Activated T-cell treated with anti-CD3 and anti-CD28 coated beads, Interleukin-2, amount 50 U/mL, for 4 hours (primary cell): ENCODE measurements around the gene GIN1. TPM values are rescaled to one million over a fixed set of nuclear protein-coding genes. Genes with fewer than 3 reads are reported as not detected.
A peak's percentile ranks its signal among the peaks of the same experiment; 100 is the strongest.
"Not testable (repeated sequence)": the region's sequence is repeated elsewhere in the genome, so short reads cannot be mapped to it uniquely, and the experiment has no call there.

Experiments
- ATAC-seq, 2 donors: fragments of 200-7000 bp; cut with Tn5 transposase; one replicate each; pipeline ENCODE4 v1.10.0; 2021
- DNase-seq: peaks from one replicate; pipeline ENCODE4 v3.0.0-alpha.2; 2020
- H3K27me3 Mint-ChIP-seq: one replicate; pipeline ENCODE4 v1.8.0; 2021; ENCODE audit warnings: low read depth, mixed read lengths
- H3K36me3 Mint-ChIP-seq: one replicate; pipeline ENCODE4 v1.8.0; 2022; ENCODE audit warnings: mixed read lengths; ENCODE audit not compliant: insufficient read depth
- H3K4me1 Mint-ChIP-seq: one replicate; pipeline ENCODE4 v1.8.0; 2021; ENCODE audit warnings: low read depth, mixed read lengths
- H3K4me3 Mint-ChIP-seq: one replicate; pipeline ENCODE4 v1.8.0; 2021; ENCODE audit warnings: mild to moderate bottlenecking, moderate library complexity, mixed read lengths
- H3K9me3 Mint-ChIP-seq: one replicate; pipeline ENCODE4 v1.8.0; 2021; ENCODE audit warnings: mixed read lengths
- total RNA-seq, 3 donors: library from RNA; stranded (reverse); gene quantifications; one replicate each; pipeline ENCODE4 v1.2.1, GENCODE V29; 2021

Gene GIN1
- total RNA-seq = 1 to 10 TPM; 5.8 to 7.8 (median 6.1) TPM

GRCh38 chr5:103119765-103120606 is at the start of gene GIN1, which contains the start of gene PPIP5K2:
GIN1 (minus strand) TSS chr5:103120138; CDS start chr5:103108707, 11,431 bp downstream.
PPIP5K2 (plus strand) TSS chr5:103120301; CDS start chr5:103129590, 9,289 bp downstream.
- Mint-ChIP-seq H3K4me1 (peaks cover 46% of the 10 kb centered on the region), H3K9me3 (no peaks in the 10 kb centered on the region), H3K4me3 (peak within 1 kb of the TSS; percentile 98), H3K36me3 (peaks cover 4% of the 10 kb centered on the region), H3K27me3 (no peaks in the 10 kb centered on the region)
- DNase-seq (peak; percentile 96), ATAC-seq (peak; percentile 92 to 94)

- ATAC-seq (no peak), DNase-seq (no peak)
- H3K4me3 Mint-ChIP-seq = no peak overlapping the region
- peaks cover 29% of the 10 kb centered on the region for H3K36me3 Mint-ChIP-seq
- no peaks in the 10 kb centered on the region for H3K9me3 Mint-ChIP-seq
- no peaks in the 10 kb centered on the region for H3K27me3 Mint-ChIP-seq
- no peaks in the 10 kb centered on the region for H3K4me1 Mint-ChIP-seq
These were observed 46.8 kb upstream of the GIN1 start for GRCh38 chr5:103166706-103167105.

- no peak for ATAC-seq
- Mint-ChIP-seq H3K36me3 (peaks cover 18% of the 10 kb centered on the region), H3K9me3 (no peaks in the 10 kb centered on the region), H3K27me3 (no peaks in the 10 kb centered on the region), H3K4me1 (no peaks in the 10 kb centered on the region), H3K4me3 (no peak overlapping the region)
- DNase-seq = no peak
These were observed 31.2 kb upstream of the GIN1 start for GRCh38 chr5:103151156-103151555.

- Mint-ChIP-seq H3K9me3 (no peaks in the 10 kb centered on the region), H3K4me1 (no peaks in the 10 kb centered on the region)
- ATAC-seq = no peak
These were observed 28.3 kb upstream of the GIN1 start for GRCh38 chr5:103148213-103148612.

GRCh38 chr5:103145196-103145595 is 25.3 kb upstream of the GIN1 start:
- no peak overlapping the region for H3K4me3 Mint-ChIP-seq
- no peaks in the 10 kb centered on the region for H3K27me3 Mint-ChIP-seq
- DNase-seq = no peak
- no peaks in the 10 kb centered on the region for H3K9me3 Mint-ChIP-seq
- peaks cover 11% of the 10 kb centered on the region for H3K36me3 Mint-ChIP-seq
- ATAC-seq = no peak
- H3K4me1 Mint-ChIP-seq = no peaks in the 10 kb centered on the region

More at GRCh38 chr5:103148213-103148612, 28.3 kb upstream of the GIN1 start:
- DNase-seq = no peak
- H3K36me3 Mint-ChIP-seq = peaks cover 15% of the 10 kb centered on the region
- no peak overlapping the region for H3K4me3 Mint-ChIP-seq
- H3K27me3 Mint-ChIP-seq = no peaks in the 10 kb centered on the region

- not testable (repeated sequence) for H3K9me3 Mint-ChIP-seq, ATAC-seq, H3K4me3 Mint-ChIP-seq, H3K4me1 Mint-ChIP-seq, DNase-seq, H3K27me3 Mint-ChIP-seq
- peaks cover 16% of the 10 kb centered on the region for H3K36me3 Mint-ChIP-seq
These were observed 22.2 kb upstream of the GIN1 start for GRCh38 chr5:103142132-103142531.

GRCh38 chr5:103139264-103139865 is 19.4 kb upstream of the GIN1 start:
- ATAC-seq (peak; percentile 87 to 90), DNase-seq (peak; percentile 80)
- H3K9me3 Mint-ChIP-seq = no peaks in the 10 kb centered on the region
- no peaks in the 10 kb centered on the region for H3K27me3 Mint-ChIP-seq
- peaks cover 14% of the 10 kb centered on the region for H3K36me3 Mint-ChIP-seq
- H3K4me3 Mint-ChIP-seq = no peak overlapping the region
- peaks cover 5% of the 10 kb centered on the region for H3K4me1 Mint-ChIP-seq

GRCh38 chr5:103138202-103138690 is 18.3 kb upstream of the GIN1 start:
- Mint-ChIP-seq H3K9me3 (no peaks in the 10 kb centered on the region), H3K36me3 (peaks cover 14% of the 10 kb centered on the region), H3K27me3 (no peaks in the 10 kb centered on the region), H3K4me3 (no peak overlapping the region), H3K4me1 (peaks cover 9% of the 10 kb centered on the region)
- ATAC-seq = no peak
- no peak for DNase-seq

GRCh38 chr5:103135461-103135860 is 15.5 kb upstream of the GIN1 start:
- H3K36me3 Mint-ChIP-seq = peaks cover 19% of the 10 kb centered on the region
- ATAC-seq (no peak), DNase-seq (no peak)
- H3K4me3 Mint-ChIP-seq = no peak overlapping the region
- H3K4me1 Mint-ChIP-seq = peaks cover 23% of the 10 kb centered on the region
- no peaks in the 10 kb centered on the region for H3K27me3 Mint-ChIP-seq
- no peaks in the 10 kb centered on the region for H3K9me3 Mint-ChIP-seq

GRCh38 chr5:103133231-103133630 is 13.3 kb upstream of the GIN1 start:
- no peak overlapping the region for H3K4me3 Mint-ChIP-seq
- ATAC-seq = no peak
- H3K36me3 Mint-ChIP-seq = peaks cover 10% of the 10 kb centered on the region
- no peaks in the 10 kb centered on the region for H3K27me3 Mint-ChIP-seq
- H3K4me1 Mint-ChIP-seq = peaks cover 31% of the 10 kb centered on the region
- H3K9me3 Mint-ChIP-seq = no peaks in the 10 kb centered on the region
- no peak for DNase-seq

GRCh38 chr5:103132684-103133083 is 12.7 kb upstream of the GIN1 start:
- Mint-ChIP-seq H3K4me1 (peaks cover 31% of the 10 kb centered on the region), H3K9me3 (no peaks in the 10 kb centered on the region), H3K4me3 (no peak overlapping the region), H3K27me3 (no peaks in the 10 kb centered on the region), H3K36me3 (peaks cover 10% of the 10 kb centered on the region)
- ATAC-seq = no peak
- no peak for DNase-seq

- no peak for ATAC-seq
- H3K9me3 Mint-ChIP-seq = no peaks in the 10 kb centered on the region
These were observed 8.3 kb upstream of the GIN1 start for GRCh38 chr5:103128202-103128601.

GRCh38 chr5:103127292-103127817 is 7.4 kb upstream of the GIN1 start:
- Mint-ChIP-seq H3K4me3 (no peak overlapping the region), H3K4me1 (peaks cover 51% of the 10 kb centered on the region), H3K27me3 (no peaks in the 10 kb centered on the region)

More at GRCh38 chr5:103128202-103128601, 8.3 kb upstream of the GIN1 start:
- H3K27me3 Mint-ChIP-seq = no peaks in the 10 kb centered on the region
- H3K4me1 Mint-ChIP-seq = peaks cover 48% of the 10 kb centered on the region
- no peak for DNase-seq
- no peak overlapping the region for H3K4me3 Mint-ChIP-seq
- H3K36me3 Mint-ChIP-seq = peaks cover 13% of the 10 kb centered on the region

GRCh38 chr5:103126557-103126956 is 6.6 kb upstream of the GIN1 start:
- no peaks in the 10 kb centered on the region for H3K9me3 Mint-ChIP-seq
- ATAC-seq (no peak), DNase-seq (no peak)
- H3K36me3 Mint-ChIP-seq = peaks cover 9% of the 10 kb centered on the region
- H3K4me1 Mint-ChIP-seq = peaks cover 56% of the 10 kb centered on the region
- H3K4me3 Mint-ChIP-seq = no peak overlapping the region
- H3K27me3 Mint-ChIP-seq = no peaks in the 10 kb centered on the region

More at GRCh38 chr5:103127292-103127817, 7.4 kb upstream of the GIN1 start:
- Mint-ChIP-seq H3K36me3 (peaks cover 9% of the 10 kb centered on the region), H3K9me3 (no peaks in the 10 kb centered on the region)
- ATAC-seq = no peak
- no peak for DNase-seq
